ENCODE data around the gene MAGOHB. TPM values are rescaled to one million over a fixed set of nuclear protein-coding genes. Genes with fewer than 3 reads are reported as not detected.
A peak's percentile ranks its signal among the peaks of the same experiment; 100 is the strongest.

Gene MAGOHB
- total RNA-seq, 1 experiment from 2014 or later, result 64.5 TPM

DNA sequence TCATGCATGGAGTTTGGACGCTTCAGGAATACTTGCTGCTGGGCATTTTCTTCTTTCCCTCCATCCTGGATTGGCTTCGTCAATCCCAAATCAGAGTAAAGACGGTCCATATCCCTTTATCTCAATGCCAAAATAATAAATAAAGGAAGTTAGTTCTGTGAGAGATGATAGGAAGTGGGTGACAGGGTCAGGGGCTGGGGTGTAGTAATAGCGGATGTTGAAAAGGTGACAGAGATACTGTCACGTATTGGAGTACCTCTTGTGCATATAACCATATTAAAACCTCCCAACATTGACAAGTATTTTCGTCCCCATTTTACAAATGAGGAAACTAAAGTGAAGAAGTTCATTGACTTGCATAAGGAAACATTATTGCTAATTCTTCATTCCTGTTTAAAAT is 12.4 kb downstream of the MAGOHB start:
- peak overlapping the region in 1 of 3 experiments; percentile 44; a peak in 1 of 7 replicates for H3K27ac Mint-ChIP-seq
- no peak for TF ChIP-seq CTCF (conservative IDR thresholded peaks at IDR 0.05)
- no peak overlapping the region for H3K14ac ChIP-seq (ENCODE audit: insufficient read depth, low read length)

More for the DNA sequence above, 12.4 kb downstream of the MAGOHB start:
- Histone ChIP-seq H3K27me3 (ENCODE audit: insufficient read depth, low read length) (no peaks in the 10 kb centered on the region), H3K23ac (ENCODE audit: insufficient read length, low read depth, low read length) (no peak overlapping the region), H3K56ac (ENCODE audit: insufficient read length, low read depth, low read length) (no peak overlapping the region), H3K9ac (ENCODE audit: extremely low read depth, insufficient read length, low read length) (no peak overlapping the region), H2BK5ac (ENCODE audit: insufficient read length, low read length) (no peak overlapping the region), H4K91ac (ENCODE audit: insufficient read length, low read depth, low read length) (no peak overlapping the region), H2BK15ac (ENCODE audit: low read depth, low read length) (no peak overlapping the region), H3K4ac (ENCODE audit: low read depth, low read length) (no peak overlapping the region), H4K20me1 (ENCODE audit: control insufficient read depth, insufficient read depth, insufficient read length) (no peaks in the 10 kb centered on the region), H3K9me3 (ENCODE audit: control insufficient read depth, low read depth, low read length) (no peaks in the 10 kb centered on the region), H4K8ac (replicated peaks; ENCODE audit: insufficient read length, low read depth, low read length) (no peak overlapping the region), H3K4me1 (ENCODE audit: insufficient read depth, low read length) (no peaks in the 10 kb centered on the region), H3K79me2 (ENCODE audit: insufficient read depth, low read length) (no peaks in the 10 kb centered on the region), H3K27ac (ENCODE audit: insufficient read length, low read depth, low read length) (no peak overlapping the region), H2BK120ac (ENCODE audit: low read depth, low read length, poor library complexity, severe bottlenecking) (no peak overlapping the region), H3K79me1 (ENCODE audit: insufficient read depth, low read depth, low read length, poor library complexity, severe bottlenecking) (no peaks in the 10 kb centered on the region), H3K23me2 (ENCODE audit: insufficient read length, low read depth, low read length, poor library complexity, severe bottlenecking) (no peaks in the 10 kb centered on the region), H3T11ph (ENCODE audit: low read length) (no peak overlapping the region), H3K18ac (ENCODE audit: insufficient read length, low read depth, low read length) (no peak overlapping the region), H2BK12ac (ENCODE audit: insufficient read length, low read depth, low read length) (no peak overlapping the region), H2AFZ (ENCODE audit: low read length) (no peak overlapping the region), H2AK5ac (ENCODE audit: insufficient read length, low read length) (no peak overlapping the region), H4K5ac (ENCODE audit: insufficient read length, low read depth, low read length) (no peak overlapping the region), H3K4me2 (ENCODE audit: insufficient read depth, insufficient read length, low read length) (no peak overlapping the region), H2BK20ac (ENCODE audit: low read depth, low read length, poor library complexity, severe bottlenecking) (no peak overlapping the region)
- H3K27me3 Mint-ChIP-seq (ENCODE audit: low read depth), result no peaks in the 10 kb centered on the region
- H3K9me3 Mint-ChIP-seq, result no peaks in the 10 kb centered on the region
- no peak overlapping the region for H3K4me3 Mint-ChIP-seq
- no peak for DNase-seq
- WGBS (ENCODE audit: extremely low coverage, insufficient read length, low lambda C conversion rate), result no CpG with 5 or more reads among the region's 6 CpGs
- peaks cover 0 to 3% of the 10 kb centered on the region in 2 experiments; a peak in 1 of 4 replicates for H3K4me1 Mint-ChIP-seq
- peaks cover 0 to 30% (median 20%) of the 10 kb centered on the region in 3 experiments; a peak in 5 of 7 replicates for H3K36me3 Mint-ChIP-seq (ENCODE audit: insufficient read depth in 1 of 3, low read depth in 3 of 3)
